HG03460 (cell line): ENCODE data around the gene TAOK1.

Experiments
- ATAC-seq: cut with Tn5 transposase; IDR thresholded peaks from one replicate; pipeline ENCODE4 v1.9.1; 2021; ENCODE audit not compliant: unreplicated experiment

The TAOK1 gene

DNA sequence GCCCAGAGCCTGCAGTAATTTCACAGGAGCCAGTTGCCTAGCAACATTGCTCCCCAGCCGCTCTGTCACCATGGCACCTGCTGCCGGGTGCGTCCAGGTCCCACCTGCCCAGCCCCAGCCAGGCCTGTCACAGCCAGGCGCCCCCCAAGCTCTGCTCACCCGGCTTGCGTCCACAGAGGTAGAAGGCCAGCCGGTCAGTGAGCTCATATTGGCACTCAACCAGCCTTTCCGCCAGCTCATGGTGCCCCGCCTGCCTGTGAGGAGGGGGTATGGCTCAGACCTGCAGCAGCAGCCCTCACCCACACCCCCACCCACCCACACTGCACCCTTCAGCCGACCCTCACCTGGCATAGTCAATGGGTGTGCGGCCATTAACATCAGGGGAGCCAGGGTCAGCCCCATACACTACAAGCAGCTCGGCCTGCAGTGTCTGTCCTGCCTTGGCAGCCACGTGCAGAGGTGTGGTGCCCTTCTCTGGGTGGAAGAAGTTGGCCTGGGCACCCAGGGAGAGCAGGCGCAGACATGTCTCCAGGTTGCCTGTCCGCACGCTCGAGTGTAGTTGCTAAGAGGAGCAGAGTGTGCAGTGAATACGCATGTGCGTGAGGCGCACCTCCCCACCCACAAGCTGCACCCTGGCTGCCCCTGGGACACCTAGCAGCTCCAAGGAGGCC is 191.6 kb downstream of the TAOK1 start:
- ATAC-seq, result no peak

DNA sequence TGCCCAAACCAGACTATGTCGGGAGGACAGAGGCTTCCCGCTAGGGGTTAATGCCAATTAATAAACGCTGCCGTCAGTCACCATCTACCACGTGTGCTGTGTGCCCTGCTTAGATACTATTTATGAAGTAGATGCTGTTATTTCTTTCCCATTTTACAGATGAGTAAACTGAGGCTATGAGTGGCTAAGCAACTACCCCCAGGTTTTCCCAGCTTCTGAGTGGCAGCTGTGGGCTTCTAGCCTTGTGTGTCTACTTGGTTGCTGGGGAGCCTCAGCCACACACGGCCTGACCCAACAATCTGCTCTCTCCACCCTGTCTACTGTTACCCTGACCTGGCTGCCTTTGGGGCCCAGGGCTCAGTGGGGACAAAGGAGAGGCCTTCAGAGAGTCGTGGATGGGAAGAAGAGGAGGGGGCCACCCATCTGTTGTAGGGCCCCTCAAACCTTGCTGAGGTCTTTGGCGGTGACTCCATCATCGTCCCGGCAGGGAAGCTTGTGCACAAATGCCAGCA is 192.1 kb downstream of the TAOK1 start:
- no peak for ATAC-seq

DNA sequence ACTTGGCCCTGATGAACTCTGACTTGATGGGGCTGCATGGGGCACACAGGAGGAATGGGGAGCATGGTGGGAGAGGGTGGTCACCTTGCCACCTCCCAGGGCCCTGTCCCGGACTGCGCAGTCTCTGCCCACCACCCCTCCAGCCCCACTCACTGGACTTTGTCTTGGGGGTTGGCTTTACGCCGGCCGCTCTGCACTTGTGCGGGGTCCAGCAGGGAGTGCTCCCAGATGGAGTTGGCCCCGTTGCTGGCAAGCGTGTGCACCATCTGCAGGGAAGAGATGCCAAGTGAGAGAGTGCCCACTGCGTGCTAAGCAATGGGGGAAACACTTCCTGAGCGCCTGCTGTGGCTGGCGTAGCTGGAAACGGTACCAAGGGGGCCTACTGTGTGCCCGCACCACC is 192.6 kb downstream of the TAOK1 start:
- no peak for ATAC-seq

DNA sequence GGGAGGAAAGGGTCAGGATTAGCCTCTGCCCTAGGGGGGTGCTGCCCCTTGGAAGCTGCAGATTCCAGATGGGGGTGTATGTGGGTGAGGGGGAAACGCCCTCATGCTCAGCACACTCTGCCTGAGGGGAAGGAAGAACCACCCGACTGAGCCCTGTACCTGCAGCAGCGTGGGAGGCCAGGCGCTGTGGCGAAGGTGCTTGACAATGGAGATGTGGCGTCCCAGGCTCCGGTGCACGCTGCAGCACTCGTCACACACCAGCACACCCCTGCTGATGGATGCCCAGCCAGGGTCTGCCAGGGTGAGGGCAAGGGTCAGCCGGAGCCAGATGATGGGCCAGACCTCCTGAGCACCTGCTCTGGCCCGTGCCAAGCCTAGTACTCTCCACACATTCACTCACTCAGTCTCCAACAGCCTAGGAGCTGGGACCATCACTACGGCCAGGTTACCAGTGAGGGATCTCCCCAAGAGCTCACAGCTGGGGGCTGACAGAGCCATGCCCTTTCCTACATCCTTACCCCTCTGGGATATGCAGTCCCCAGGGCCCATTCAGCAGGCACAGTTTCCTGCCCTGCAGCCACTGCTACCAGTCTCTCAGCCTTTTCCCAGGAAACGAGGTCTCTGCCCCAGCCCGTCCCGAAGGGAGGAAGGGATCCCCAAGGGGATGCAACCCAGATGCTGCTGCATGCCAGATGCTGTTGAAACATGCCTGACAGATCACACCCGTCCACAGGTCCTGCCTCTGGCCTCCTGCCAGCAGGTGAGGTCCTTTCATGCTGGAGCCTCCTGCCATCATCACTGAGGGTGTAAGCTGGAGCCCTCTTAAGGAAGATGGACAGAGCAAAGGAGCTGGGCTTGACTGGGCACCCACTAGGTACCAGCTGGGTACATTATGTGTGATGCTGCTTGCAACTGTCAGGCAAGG is 193.4 kb downstream of the TAOK1 start:
- no peak for ATAC-seq

DNA sequence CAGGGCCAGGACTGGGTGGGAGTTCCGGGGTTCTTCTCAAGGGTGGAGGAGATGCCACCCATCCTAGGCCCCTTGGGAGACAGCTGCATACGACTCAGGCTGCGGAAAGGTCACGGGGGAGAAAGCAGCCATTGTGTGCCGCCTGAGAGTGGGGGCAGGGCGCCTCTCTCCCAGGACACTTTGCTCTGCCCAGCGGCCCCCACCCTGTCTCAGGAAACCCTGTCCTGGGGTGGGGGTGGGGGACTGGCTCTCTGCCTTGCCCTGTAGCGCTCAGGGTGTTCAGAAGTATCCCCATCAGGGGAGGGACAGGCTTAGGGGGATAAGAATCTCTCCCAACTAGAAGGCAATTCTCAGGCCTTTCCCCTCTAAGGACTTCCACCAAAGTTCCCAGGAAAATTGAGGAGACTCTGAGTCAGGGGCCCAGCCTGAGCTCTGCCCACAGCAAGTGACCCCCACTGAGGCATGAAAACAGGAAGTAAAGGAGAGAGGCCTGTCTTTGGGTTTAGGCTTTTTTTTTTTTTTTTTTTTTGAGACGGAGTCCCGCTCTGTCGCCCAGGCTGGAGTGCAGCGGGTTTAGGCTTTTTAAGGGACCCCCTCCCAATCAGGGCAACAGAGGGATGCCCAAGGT is 194.4 kb downstream of the TAOK1 start:
- ATAC-seq, result no peak

DNA sequence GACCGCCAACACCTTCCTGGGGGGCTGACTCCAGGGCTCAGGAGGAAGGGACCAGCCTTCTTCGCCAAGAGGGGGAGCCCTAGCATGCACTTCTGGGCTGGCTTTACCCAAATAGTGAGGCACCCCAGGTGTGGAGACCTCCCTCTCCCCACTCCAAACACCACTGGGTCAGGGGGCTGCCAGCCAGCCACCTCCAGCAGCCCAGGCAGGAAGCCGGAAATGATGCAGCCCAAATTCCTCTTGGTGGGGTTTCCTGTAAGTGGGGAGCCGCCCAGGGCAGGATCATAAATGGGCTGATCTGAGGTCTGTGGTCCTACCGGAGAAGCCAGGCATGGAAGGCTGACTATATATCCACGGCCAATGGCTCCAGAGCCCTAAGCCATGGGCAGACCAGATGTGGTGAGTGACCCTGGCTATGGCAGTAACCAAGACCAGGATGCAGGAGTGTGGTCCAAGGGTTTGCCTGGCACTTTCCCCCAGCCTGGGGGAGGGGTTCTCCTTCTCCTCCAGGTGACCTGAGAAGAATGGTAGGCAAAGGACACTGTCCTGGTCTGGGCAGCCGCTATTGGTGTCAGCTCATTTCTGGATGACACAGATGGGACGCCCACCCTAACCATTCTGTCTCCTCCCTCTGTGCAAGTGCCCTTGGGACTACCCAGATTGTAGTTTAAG is 195.1 kb downstream of the TAOK1 start:
- no peak for ATAC-seq

DNA sequence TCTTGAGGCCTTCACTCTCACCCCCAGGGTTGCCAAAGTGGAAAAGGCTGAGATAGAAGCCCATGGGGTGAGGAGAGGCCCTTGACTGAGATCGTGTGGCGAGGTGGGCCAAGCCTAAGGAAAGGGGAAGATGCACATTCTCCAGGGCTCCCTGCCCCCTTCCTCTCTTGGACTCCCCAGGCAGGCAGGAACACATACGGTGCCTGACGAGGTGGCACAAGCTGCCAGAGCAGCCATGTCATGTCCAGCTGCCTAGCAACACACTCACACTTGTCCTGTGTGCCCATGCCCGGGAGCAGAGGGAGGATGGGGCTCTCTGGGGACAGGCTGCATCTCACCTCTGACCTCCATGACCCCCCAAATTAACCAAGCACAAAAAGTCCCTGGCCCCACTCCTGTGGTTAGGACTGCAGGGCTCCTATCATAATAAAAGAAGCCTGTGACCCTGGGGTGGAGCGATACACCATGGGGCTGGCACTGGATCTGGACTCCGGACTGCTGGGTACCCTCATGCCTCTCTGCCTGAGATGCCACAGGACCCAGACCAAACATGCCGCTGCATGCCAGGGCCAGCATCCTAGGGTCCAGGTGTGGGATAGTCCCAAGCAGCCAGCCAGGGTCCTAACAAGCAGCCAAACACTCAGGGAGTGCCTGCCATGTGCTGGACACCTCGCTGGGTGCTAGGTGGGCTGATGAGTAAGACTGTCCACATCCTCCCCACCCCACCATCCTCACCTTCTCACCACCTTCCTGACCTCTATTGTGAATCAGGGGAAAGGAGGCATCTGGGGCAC is 196.7 kb downstream of the TAOK1 start:
- ATAC-seq, result no peak

DNA sequence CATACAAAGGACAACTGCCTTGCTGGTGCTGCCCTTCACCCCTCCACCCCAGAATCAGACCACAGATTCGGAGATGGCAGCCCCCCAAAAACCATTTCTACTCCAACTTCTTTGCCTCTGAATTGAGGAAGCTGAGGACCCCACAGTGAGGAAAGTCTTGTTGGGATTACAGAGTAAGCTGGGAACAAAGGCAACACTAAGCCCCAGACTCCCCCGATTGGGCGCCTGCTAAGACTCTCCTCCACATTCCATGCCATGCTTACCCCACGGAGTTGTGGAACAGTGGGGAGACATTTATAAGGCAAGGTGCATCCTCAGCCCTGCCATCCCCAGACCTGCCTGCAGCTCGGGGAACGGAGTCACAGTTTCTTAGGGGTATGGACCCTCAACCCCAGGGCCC is 197.4 kb downstream of the TAOK1 start:
- no peak for ATAC-seq

DNA sequence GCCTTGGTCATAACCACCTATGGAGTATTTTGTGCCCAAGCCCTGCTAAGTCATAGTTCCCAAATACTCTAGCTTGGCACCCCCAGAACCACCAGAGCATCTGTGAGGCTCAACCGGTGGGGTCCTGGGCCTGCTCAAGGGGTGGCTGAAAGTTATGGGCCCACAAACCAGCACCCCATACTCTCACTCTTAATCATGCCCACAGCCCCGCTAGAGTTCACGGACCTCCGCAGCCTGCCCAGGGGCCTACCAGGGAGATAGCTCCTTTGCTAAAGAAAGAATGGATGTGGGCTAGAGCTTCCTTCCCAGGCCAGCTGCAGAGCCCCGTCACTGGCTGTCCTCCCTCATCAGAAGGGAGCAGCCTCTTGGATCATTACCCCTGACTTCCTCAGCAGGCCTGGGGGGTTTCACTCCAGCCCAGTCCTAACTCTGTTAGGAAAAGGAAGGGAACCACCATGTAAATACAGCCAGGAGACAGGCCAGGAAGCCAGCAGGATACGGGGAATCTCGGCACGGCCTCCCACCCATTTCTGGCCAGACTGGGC is 197.9 kb downstream of the TAOK1 start:
- ATAC-seq, result no peak

DNA sequence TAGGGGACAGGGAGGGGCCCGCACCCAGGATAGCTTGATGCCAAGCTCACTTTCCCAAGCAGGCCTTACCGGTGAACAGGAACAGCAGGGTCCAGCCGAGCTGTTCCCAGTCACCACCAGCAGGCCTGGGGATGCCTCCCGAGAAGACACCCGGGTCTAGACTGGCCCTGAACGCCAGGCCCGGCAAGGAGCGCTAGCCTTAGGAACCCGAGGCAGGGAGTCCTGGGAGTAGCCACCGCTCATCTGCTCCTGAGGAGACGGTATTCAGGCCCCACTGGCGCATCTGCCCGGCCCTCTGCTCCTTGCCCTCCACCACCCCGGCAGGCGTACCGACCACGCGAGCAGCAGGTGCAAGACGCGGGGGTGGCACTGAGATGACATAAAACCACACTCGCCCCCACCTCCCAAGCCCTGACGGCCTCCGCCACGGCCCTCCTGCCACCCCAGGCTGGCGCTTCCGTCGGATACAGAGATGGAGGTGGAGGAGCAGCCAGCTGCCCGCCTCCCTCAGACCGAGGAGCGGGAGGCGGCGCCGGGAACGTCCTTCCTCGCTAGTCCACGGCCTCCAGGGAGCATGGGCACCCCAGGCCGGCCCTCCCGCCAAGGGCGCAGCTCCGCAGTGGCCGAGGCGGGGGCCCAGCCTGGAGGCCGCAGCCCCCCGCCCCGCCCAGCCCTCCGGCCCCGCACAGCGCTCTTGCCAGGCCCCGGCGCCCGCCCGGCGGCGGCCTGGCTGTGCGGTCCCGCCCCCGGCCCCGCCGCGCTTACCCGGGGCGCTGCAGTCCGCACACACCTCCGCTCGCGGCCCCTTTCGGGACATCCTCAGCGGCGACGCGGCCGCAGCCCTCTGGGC is 198.6 kb downstream of the TAOK1 start:
- ATAC-seq, result peak; percentile 13

DNA sequence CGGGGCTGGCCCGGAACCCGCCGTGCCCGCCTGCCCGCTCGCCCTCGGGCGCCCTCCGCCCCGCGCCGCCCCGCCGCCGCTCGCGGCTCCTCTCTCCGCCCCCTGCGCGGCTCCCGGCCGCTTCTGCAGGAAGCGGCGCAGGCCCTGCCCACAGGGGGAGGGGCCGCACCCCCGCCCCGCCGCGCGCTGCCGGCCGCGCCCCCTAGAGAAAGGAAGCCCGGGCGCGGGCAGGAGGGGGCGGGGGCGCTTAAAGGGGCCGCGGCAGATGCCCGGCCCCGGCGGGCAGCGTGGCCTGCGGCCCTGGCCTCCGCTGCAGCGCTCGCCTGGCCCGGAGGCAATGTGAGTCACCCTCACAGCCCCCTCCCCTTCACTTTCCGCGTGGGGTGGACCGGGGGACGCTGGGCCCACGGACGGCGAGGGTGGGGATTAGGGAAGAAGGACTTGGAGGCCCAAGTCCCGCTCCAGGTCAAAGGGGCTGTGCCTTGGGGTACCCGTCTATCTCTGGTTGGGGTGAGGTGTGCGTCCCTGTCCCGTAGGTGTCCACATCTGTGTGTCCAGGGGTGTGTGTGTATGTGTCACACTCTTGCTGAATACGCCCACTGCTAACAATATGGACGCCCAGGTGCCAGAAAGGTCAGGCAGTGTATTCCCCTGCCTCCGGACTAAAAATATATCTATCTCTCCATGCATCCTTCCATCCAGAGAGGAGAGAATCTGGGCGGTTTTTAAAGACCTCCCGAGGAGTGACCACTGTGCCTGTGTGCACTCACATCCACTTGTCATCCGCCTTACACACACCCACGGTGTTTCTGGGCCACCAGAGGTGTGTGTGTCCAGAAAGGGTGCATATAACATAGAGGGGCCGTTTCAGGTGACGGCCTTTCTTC is 199.6 kb downstream of the TAOK1 start, which contains the start of gene GIT1:
GIT1 (minus strand) TSS at position 125 of the 887 bp plus-strand sequence. CDS start 270 bp downstream, outside the sequence.
- ATAC-seq, result peak; percentile 48

DNA sequence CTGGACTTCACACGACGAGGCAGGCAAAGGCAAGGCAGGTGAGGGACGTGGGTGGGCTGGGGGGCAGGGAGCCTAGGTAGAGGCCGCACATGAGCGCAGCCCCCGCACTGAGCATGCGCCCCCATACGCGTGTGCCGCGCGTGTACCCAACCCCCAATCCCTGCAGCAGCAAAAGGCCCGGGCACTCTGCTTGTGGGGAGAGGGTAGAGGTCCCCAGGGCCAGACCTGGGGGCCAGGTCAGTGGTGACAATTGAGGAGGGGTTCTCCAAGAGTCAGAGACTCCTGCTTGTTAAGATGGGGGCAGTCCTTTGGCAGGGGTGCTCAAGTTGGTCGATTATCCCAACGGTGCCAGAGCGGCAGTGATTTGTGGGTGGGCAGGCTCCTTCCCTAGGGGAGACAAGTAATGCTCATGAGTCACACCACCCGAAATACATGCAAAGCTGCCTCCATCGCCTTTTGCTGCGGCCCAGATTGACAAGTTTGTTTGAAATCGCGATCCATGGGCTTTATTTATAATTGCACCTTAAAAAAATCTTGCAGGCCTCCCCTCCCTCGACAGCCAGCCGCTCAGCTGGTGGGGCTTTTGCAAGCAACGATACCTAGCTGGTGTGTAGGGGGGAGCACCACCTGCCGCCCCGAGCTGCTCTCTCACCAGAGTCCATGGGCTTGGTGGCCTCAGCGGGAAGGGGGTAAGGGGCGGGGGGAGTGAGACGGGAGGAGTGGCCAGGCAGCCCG is 200.4 kb downstream of the TAOK1 start:
- ATAC-seq, result no peak

DNA sequence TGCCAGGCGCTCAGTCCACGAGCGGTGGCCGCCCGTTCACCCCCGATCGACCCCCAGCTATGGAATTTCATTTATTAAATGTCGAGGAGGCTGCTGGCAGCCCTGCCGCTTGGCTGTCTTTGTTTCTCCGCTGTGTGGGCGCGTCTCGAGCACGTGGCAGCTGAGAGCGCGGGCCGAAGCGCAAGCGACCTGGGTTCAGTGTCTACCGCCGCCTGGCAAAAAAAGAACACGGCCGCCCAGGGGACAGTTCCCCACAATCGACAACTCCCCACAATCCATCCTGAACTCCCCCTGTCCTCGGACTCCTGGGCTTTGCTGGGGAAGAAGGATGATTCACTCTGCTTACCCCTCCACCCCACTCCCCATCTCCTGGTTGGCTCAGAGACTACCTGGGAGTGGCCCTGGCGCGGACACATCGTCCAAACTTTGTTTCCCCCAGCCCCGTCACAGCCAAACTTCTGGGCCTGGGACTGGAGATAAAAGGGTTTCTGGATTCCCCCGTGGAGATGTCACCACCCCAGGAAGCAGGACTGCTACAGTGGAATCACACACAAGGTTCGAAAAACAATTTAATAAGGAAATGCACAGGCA is 201.1 kb downstream of the TAOK1 start:
- ATAC-seq, result no peak

DNA sequence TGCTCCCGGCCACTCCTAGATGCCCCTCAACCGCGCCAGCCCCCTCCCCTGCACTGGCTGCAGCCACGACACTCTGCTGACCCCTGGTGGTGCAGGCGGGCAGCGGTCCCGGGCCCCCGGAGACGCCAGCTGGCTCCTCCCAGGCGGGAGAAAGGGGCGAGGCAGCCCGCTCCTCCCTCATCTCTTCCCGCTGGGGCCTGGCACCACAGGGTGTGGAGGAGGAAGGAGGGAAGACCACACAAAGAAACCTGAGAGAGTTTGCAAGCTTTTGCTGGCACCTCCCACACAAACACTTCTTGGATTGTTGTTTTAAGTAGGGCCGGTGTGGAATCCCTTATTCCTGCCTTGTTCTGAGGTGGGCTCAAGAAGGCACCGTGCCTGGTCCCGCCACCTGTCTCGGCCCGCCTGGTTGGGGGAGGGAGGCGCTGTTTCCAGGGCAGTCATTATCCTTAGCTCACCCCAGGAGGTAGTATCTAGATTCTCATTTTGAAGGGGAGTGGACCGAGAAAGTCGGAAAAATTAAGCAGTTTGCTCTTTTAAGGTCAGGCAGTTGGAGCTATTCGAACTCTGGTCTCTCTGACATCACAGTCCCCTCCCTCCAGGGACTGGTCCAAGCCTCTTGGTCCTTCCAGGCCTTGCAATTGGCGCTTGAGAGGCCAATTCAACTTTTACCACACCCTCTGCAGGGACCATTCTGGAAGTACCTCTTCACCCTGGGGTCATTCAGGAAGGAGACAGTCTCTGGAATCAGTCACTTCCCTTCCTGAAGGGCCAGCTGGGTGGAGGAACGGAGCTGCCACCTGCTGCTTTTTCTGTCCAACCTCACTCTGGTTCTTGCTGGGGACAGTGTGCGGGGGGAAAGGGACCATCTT is 201.8 kb downstream of the TAOK1 start:
- no peak for ATAC-seq

DNA sequence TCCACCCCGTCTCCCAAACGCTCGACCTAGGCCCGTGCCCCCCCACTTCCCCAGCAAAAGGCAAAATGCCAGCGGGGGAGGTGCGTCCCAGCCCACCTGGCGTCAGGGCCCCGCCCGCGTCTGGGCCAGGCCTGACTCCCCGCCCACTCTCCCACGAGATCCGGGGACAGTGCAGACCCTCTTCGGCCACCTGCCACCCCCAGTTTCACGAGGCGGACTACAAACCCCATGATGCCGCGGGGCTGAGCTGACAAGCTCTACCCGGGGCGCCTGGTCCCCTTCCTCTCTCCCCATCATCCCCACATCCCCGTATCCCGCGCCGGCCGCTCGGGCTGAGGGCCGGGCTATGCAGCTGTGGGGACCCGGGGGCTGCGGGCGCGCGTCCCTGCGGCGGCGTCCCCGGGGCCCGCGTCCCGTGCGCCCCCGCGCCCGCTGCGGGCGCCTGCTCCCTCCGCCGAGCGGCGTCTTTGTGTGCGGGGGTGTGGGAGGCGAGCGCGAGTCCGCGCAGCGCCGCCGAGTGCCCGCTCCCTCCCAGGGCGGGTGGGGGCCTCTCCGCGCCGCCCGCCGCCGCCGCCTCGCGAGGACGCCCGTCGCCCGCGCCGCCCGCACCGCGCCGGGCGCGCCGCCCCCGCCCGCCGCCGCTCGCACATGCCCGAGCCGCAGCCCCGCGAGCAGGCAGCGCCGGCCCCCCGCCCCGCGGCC is 202.8 kb downstream of the TAOK1 start, which contains the start of gene ANKRD13B:
ANKRD13B (plus strand) TSS at position 283 of the 702 bp plus-strand sequence. CDS start 490 bp downstream, outside the sequence.
- no peak for ATAC-seq
